Neural crest cell (in vitro differentiated cells): Measurements from ENCODE around the gene ARL9. TPM values are rescaled to one million over a fixed set of nuclear protein-coding genes. Genes with fewer than 3 reads are reported as not detected.

Experiments
- DNase-seq: peaks from one replicate; pipeline ENCODE4 v3.0.0; 2021; ENCODE audit warnings: low read depth, mixed read lengths, low spot score
- H3K27ac Mint-ChIP-seq: one replicate; pipeline ENCODE4 v1.8.0; 2021; ENCODE audit warnings: mild to moderate bottlenecking, mixed read lengths; ENCODE audit not compliant: unreplicated experiment
- H3K27me3 Mint-ChIP-seq: 2 replicates; pipeline ENCODE4 v1.8.0; 2021; ENCODE audit warnings: low read depth, mild to moderate bottlenecking, mixed read lengths
- H3K36me3 Mint-ChIP-seq: 2 replicates; pipeline ENCODE4 v1.8.0; 2021; ENCODE audit warnings: low read depth, mild to moderate bottlenecking, mixed read lengths
- H3K4me1 Mint-ChIP-seq: 2 replicates; pipeline ENCODE4 v1.8.0; 2021; ENCODE audit warnings: mixed read lengths
- H3K4me3 Mint-ChIP-seq: one replicate; pipeline ENCODE4 v1.8.0; 2021; ENCODE audit warnings: mild to moderate bottlenecking, mixed read lengths
- H3K9me3 Mint-ChIP-seq: 2 replicates; pipeline ENCODE4 v1.8.0; 2021; ENCODE audit warnings: mixed read lengths
- CTCF ChIP-seq: fragments of 200-600 bp; sonication (generic); conservative IDR thresholded peaks from 2 replicates; pipeline ENCODE4 v1.5.0; 2021; ENCODE audit warnings: antibody characterized with exemption, mild to moderate bottlenecking
- total RNA-seq: library from RNA; stranded (reverse); gene quantifications from 2 replicates; pipeline ENCODE4 v1.2.1, GENCODE V29; 2021

The ARL9 gene
- total RNA-seq, 1 donor from 2014 or later = 0.89 TPM

GRCh38 chr4:56550642-56551041 is 45.1 kb downstream of the ARL9 start:
- Mint-ChIP-seq H3K4me1 (no peaks in the 10 kb centered on the region), H3K27ac (no peak overlapping the region), H3K9me3 (peaks cover 9% of the 10 kb centered on the region), H3K27me3 (peaks cover 15% of the 10 kb centered on the region), H3K4me3 (no peak overlapping the region), H3K36me3 (no peaks in the 10 kb centered on the region)
- DNase-seq = no peak
- TF ChIP-seq CTCF = no peak

DNA sequence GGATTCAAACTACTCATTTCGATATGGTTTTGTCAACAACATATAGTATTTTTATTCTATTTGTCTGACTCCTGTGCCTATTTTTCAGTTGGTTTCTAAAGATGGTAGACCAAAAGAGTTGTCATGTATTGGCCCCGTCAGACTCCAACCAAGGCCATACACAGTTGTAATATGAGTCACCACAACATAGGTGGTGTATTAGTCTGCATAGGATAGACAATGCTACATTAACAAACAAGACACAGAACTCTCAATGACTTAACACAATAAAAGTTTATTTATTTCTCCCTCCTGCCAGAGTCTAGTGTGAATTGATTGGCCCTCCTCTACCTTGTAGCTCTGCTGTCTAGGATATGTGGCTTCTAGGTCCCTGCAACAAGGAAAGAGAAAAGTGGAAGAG is 45.9 kb downstream of the ARL9 start:
- Mint-ChIP-seq H3K4me3 (no peak overlapping the region), H3K27me3 (peaks cover 9% of the 10 kb centered on the region), H3K27ac (no peak overlapping the region), H3K9me3 (peaks cover 9% of the 10 kb centered on the region), H3K4me1 (no peaks in the 10 kb centered on the region), H3K36me3 (no peaks in the 10 kb centered on the region)
- TF ChIP-seq CTCF = no peak
- no peak for DNase-seq

GRCh38 chr4:56552273-56552672 is 46.7 kb downstream of the ARL9 start:
- H3K9me3 Mint-ChIP-seq = peaks cover 9% of the 10 kb centered on the region
- H3K36me3 Mint-ChIP-seq = no peaks in the 10 kb centered on the region
- no peaks in the 10 kb centered on the region for H3K4me1 Mint-ChIP-seq
- DNase-seq = no peak
- no peak overlapping the region for H3K27ac Mint-ChIP-seq
- no peak for TF ChIP-seq CTCF
- H3K4me3 Mint-ChIP-seq = no peak overlapping the region
- H3K27me3 Mint-ChIP-seq = peaks cover 9% of the 10 kb centered on the region

GRCh38 chr4:56570041-56570440 is 64.5 kb downstream of the ARL9 start:
- no peak for TF ChIP-seq CTCF
- H3K36me3 Mint-ChIP-seq = no peaks in the 10 kb centered on the region

More at GRCh38 chr4:56570041-56570440, 64.5 kb downstream of the ARL9 start:
- Mint-ChIP-seq H3K27ac (no peak overlapping the region), H3K4me1 (no peaks in the 10 kb centered on the region), H3K9me3 (no peaks in the 10 kb centered on the region), H3K4me3 (no peak overlapping the region), H3K27me3 (no peaks in the 10 kb centered on the region)
- DNase-seq = no peak

Other genes starting within 250 kb of the ARL9 start
- gene AASDH, start 118.3 kb upstream of the ARL9 start, total RNA-seq = 12.6 and 16.7 TPM in 2 replicates
- gene PPAT, start 70.2 kb upstream of the ARL9 start, total RNA-seq = 47.4 and 52.9 TPM in 2 replicates
- 279 and 286 TPM in 2 replicates for gene PAICS, start 69.5 kb upstream of the ARL9 start, total RNA-seq
- 169 and 172 TPM in 2 replicates for gene SRP72, start 38.2 kb upstream of the ARL9 start, total RNA-seq
- gene HOPX, start 175.5 kb downstream of the ARL9 start, total RNA-seq = not detected in 2 replicates